MCF 10A (cell line): Measurements from ENCODE around the gene NGB. TPM values are rescaled to one million over a fixed set of nuclear protein-coding genes. Genes with fewer than 3 reads are reported as not detected.

Experiments used
- BruUV-seq: library from RNA; stranded (reverse); fragments of 400-500 nt; replicated peaks from 2 replicates; lab custom pipeline; 2021; lab: Mats Ljungman, UMichigan
- CTCF ChIA-PET: fragments of 300-600 bp; sonication (Branson Sonifier 250); formaldehyde crosslinking; extraction: SDS; loops from one replicate; lab custom pipeline; 2021; ENCODE audit warnings: antibody characterized with exemption, inconsistent platforms; lab: Yijun Ruan, JAX
- POLR2A ChIA-PET: fragments of 300-600, 350-650 bp; sonication (Branson Sonifier 250); formaldehyde crosslinking; extraction: SDS; loops from one replicate; lab custom pipeline; 2020; ENCODE audit warnings: antibody characterized with exemption, inconsistent platforms; lab: Yijun Ruan, JAX
- DNase-seq: peaks from one replicate; pipeline ENCODE4 v3.0.0-alpha.2; 2018; ENCODE audit not compliant: unreplicated experiment
- H3K27ac Mint-ChIP-seq: one replicate; pipeline ENCODE4 v1.8.0; 2022; ENCODE audit warnings: mild to moderate bottlenecking, low read depth, mixed read lengths; ENCODE audit not compliant: unreplicated experiment
- H3K27me3 Mint-ChIP-seq: one replicate; pipeline ENCODE4 v1.8.0; 2022; ENCODE audit warnings: mixed read lengths; ENCODE audit not compliant: insufficient read depth, unreplicated experiment
- H3K36me3 Mint-ChIP-seq: one replicate; pipeline ENCODE4 v1.8.0; 2022; ENCODE audit warnings: mild to moderate bottlenecking, moderate library complexity, mixed read lengths; ENCODE audit not compliant: insufficient read depth, unreplicated experiment
- H3K4me1 Mint-ChIP-seq: one replicate; pipeline ENCODE4 v1.8.0; 2022; ENCODE audit warnings: mixed read lengths; ENCODE audit not compliant: insufficient read depth, unreplicated experiment
- H3K4me3 Mint-ChIP-seq: one replicate; pipeline ENCODE4 v1.8.0; 2022; ENCODE audit warnings: mild to moderate bottlenecking, moderate library complexity, mixed read lengths; ENCODE audit not compliant: unreplicated experiment
- H3K9me3 Mint-ChIP-seq: one replicate; pipeline ENCODE4 v1.8.0; 2022; ENCODE audit warnings: mixed read lengths; ENCODE audit not compliant: unreplicated experiment
- intact Hi-C: fragments of 100-400 bp; cut with micrococcal nuclease; formaldehyde crosslinking; loops from 2 replicates; pipeline ENCODE4 v1.14.1; 2022
- total RNA-seq: library from RNA; stranded (reverse); gene quantifications from 2 replicates; pipeline ENCODE4 v1.2.3, GENCODE V29; 2022
- TF ChIP-seq, protein P1 (sequence below): fragments of 200-600 bp; IDR thresholded peaks from one replicate; pipeline ENCODE4 v1.8.0; 2022; ENCODE audit warnings: antibody characterized with exemption, mild to moderate bottlenecking; ENCODE audit not compliant: unreplicated experiment

The NGB gene
- total RNA-seq, 1 experiment from 2014 or later: not detected

GRCh38 chr14:77250927-77251326, 20.1 kb downstream of the NGB start:
- TF ChIP-seq, protein P1, sequence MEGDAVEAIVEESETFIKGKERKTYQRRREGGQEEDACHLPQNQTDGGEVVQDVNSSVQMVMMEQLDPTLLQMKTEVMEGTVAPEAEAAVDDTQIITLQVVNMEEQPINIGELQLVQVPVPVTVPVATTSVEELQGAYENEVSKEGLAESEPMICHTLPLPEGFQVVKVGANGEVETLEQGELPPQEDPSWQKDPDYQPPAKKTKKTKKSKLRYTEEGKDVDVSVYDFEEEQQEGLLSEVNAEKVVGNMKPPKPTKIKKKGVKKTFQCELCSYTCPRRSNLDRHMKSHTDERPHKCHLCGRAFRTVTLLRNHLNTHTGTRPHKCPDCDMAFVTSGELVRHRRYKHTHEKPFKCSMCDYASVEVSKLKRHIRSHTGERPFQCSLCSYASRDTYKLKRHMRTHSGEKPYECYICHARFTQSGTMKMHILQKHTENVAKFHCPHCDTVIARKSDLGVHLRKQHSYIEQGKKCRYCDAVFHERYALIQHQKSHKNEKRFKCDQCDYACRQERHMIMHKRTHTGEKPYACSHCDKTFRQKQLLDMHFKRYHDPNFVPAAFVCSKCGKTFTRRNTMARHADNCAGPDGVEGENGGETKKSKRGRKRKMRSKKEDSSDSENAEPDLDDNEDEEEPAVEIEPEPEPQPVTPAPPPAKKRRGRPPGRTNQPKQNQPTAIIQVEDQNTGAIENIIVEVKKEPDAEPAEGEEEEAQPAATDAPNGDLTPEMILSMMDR: no peak
- DNase-seq: no peak
- ChIA-PET CTCF (no interaction called here), POLR2A (no interaction called here)
- no peaks in the 10 kb centered on the region for H3K4me1 Mint-ChIP-seq
- H3K27me3 Mint-ChIP-seq: no peaks in the 10 kb centered on the region
- H3K36me3 Mint-ChIP-seq: peaks cover 18% of the 10 kb centered on the region
- no TSS peak for BruUV-seq
- no peak overlapping the region for H3K27ac Mint-ChIP-seq
- intact Hi-C loops: no loop called here
- H3K9me3 Mint-ChIP-seq: no peaks in the 10 kb centered on the region
- H3K4me3 Mint-ChIP-seq: no peak overlapping the region

GRCh38 chr14:77249286-77249685, 21.7 kb downstream of the NGB start:
- Mint-ChIP-seq H3K36me3 (peaks cover 18% of the 10 kb centered on the region), H3K27ac (no peak overlapping the region), H3K4me1 (no peaks in the 10 kb centered on the region), H3K4me3 (no peak overlapping the region), H3K27me3 (no peaks in the 10 kb centered on the region), H3K9me3 (no peaks in the 10 kb centered on the region)
- DNase-seq: no peak
- ChIA-PET CTCF (no interaction called here), POLR2A (interaction anchor here (1.2 kb wide), 1 partner anchor 9 kb away, joined by 4 read pairs; no protein-coding TSS in a partner anchor)
- intact Hi-C loops: no loop called here
- TF ChIP-seq, protein P1: no peak
- BruUV-seq: no TSS peak

DNA sequence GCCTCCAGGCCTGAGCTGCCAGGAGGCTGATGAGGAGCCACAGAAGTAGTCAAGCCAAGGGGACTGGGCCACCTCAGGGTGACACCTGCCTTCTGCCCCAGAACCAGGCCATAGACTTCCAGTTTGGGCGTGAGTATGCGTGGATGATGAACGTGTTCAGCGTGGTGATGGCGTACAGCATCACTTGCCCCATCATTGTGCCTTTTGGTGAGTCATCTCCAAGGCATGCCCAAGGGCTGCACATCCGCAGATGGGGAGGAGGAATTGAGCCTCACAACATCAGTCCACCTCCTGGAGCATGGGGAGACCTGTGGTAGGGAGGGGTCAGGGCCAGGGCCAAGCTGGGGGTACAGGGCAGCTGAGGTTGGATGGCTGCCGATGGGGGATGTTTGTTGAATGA, 22.3 kb downstream of the NGB start:
- intact Hi-C loops: no loop called here
- no peak overlapping the region for H3K27ac Mint-ChIP-seq
- TF ChIP-seq, protein P1: no peak
- no TSS peak for BruUV-seq
- H3K4me3 Mint-ChIP-seq: no peak overlapping the region
- DNase-seq: no peak
- H3K36me3 Mint-ChIP-seq: peaks cover 18% of the 10 kb centered on the region
- ChIA-PET POLR2A (no interaction called here), CTCF (no interaction called here)
- no peaks in the 10 kb centered on the region for H3K27me3 Mint-ChIP-seq
- no peaks in the 10 kb centered on the region for H3K9me3 Mint-ChIP-seq
- H3K4me1 Mint-ChIP-seq: no peaks in the 10 kb centered on the region

DNA sequence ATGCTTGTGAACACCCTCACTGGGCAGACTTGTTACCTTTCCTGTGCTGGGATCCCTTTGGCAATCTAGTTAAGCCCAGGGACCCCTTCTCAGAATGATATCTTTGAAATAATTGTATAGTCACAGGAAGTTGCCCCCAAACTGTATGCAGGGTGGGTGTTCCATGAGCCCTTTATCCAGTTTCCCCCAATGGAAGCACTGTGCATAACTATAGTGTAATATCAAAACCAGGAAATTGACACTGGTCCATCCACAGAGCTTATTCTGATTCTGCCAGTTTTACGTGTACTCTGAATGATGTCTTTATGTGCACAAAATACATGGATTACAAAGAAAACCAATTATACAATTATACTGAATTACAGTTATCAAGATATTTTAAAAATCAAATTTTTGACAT, 24.2 kb downstream of the NGB start:
- Mint-ChIP-seq H3K4me1 (no peaks in the 10 kb centered on the region), H3K27me3 (no peaks in the 10 kb centered on the region), H3K27ac (no peak overlapping the region), H3K4me3 (no peak overlapping the region), H3K36me3 (peaks cover 18% of the 10 kb centered on the region), H3K9me3 (no peaks in the 10 kb centered on the region)
- no TSS peak for BruUV-seq
- POLR2A ChIA-PET: interaction anchor here (0.7 kb wide), 1 partner anchor 1920 kb away, joined by 3 read pairs; no protein-coding TSS in a partner anchor
- CTCF ChIA-PET: no interaction called here
- intact Hi-C loops: no loop called here
- no peak for DNase-seq
- TF ChIP-seq, protein P1: no peak
